HepG2 (cell line): ENCODE data around the gene ADARB2. TPM values are rescaled to one million over a fixed set of nuclear protein-coding genes. Genes with fewer than 3 reads are reported as not detected.

Experiments
- ATAC-seq: fragments of 200-7000 bp; cut with Tn5 transposase; 3 replicates; pipeline ENCODE4 v1.9.1; 2020; ENCODE audit warnings: mild to moderate bottlenecking, moderate library complexity
- BruUV-seq: library from RNA; stranded (reverse); fragments of 400-500 nt; replicated peaks from 2 replicates; lab custom pipeline; 2021; lab: Mats Ljungman, UMichigan
- CTCF ChIA-PET: fragments of 300-600 bp; formaldehyde crosslinking; extraction: SDS; loops from one replicate; lab custom pipeline; 2021; ENCODE audit warnings: low total read pairs, inconsistent platforms, low intra/inter-chr PET ratio; lab: Yijun Ruan, JAX
- POLR2A ChIA-PET: fragments of 350-600 bp; sonication (Branson Sonifier 250); formaldehyde crosslinking; loops from one replicate; lab custom pipeline; 2020; ENCODE audit warnings: antibody characterized with exemption, inconsistent platforms; lab: Yijun Ruan, JAX
- DNase-seq: peaks from one replicate; pipeline ENCODE4 v3.0.0-alpha.2; 2015; ENCODE audit warnings: low spot score
- FAIRE-seq: peaks from 3 replicates; lab custom pipeline; 2011; peaks lifted over from hg19 to GRCh38; lab: Jason Lieb, UNC
- H2AFZ ChIP-seq: one replicate; pipeline ENCODE4 v1.6.1; 2011; ENCODE audit warnings: low read length, inconsistent platforms
- H3K27ac ChIP-seq: fragments of 300-600 bp; 3 replicates; pipeline ENCODE4 v1.8.0; 2011; ENCODE audit warnings: mixed run types, mild to moderate bottlenecking, mixed read lengths, low read length, inconsistent platforms; ENCODE audit not compliant: insufficient read depth; ENCODE audit errors: extremely low read length
- H3K27me3 ChIP-seq, 2 experiments: fragments of 200-600 bp in 1 of 2; 2 replicates in 1 of 2; 3 replicates in 1 of 2; pipeline versions ENCODE4 v1.6.0 to v1.8.0; 2011; ENCODE audit warnings: low read length in 2 of 2, mild to moderate bottlenecking in 2 of 2, moderate library complexity in 2 of 2, inconsistent platforms in 1 of 2; ENCODE audit not compliant: insufficient read depth in 2 of 2, control insufficient read depth in 1 of 2
- H3K36me3 ChIP-seq, 2 experiments: fragments of 200-600 bp in 1 of 2; replicated peaks in 1 of 2; 2 replicates in 1 of 2; 3 replicates in 1 of 2; pipeline versions ENCODE4 v1.5.1 to v1.8.0; 2011; ENCODE audit warnings: low read length in 2 of 2, inconsistent platforms in 1 of 2; ENCODE audit not compliant: insufficient read depth in 2 of 2, control insufficient read depth in 1 of 2
- H3K4me1 ChIP-seq: 2 replicates; pipeline ENCODE4 v1.5.1; 2012; ENCODE audit warnings: low read length, inconsistent platforms; ENCODE audit not compliant: insufficient read depth
- H3K4me2 ChIP-seq: 2 replicates; pipeline ENCODE4 v1.6.0; 2011; ENCODE audit warnings: low read depth, low read length, inconsistent platforms
- H3K4me3 ChIP-seq, 3 experiments: fragments of 200-600 bp in 1 of 3; sonication (generic), shearing (Covaris generic) in 1 of 3; replicated peaks in 1 of 3; 2 replicates each; pipeline ENCODE4 v1.5.1; 2011 to 2016; ENCODE audit warnings: low read length in 3 of 3, inconsistent platforms in 2 of 3, low read depth in 2 of 3, mild to moderate bottlenecking in 2 of 3, control low read depth in 1 of 3, mixed read lengths in 1 of 3; ENCODE audit not compliant: insufficient read depth in 1 of 3
- H3K79me2 ChIP-seq: one replicate; pipeline ENCODE4 v1.6.1; 2011; ENCODE audit warnings: low read length, inconsistent platforms; ENCODE audit not compliant: insufficient read depth
- H3K9ac ChIP-seq: 2 replicates; pipeline ENCODE4 v1.6.0; 2011; ENCODE audit warnings: mild to moderate bottlenecking, low read depth, low read length, inconsistent platforms; ENCODE audit not compliant: insufficient read depth
- H3K9me3 ChIP-seq: 2 replicates; pipeline ENCODE4 v1.5.1; 2012; ENCODE audit warnings: mild to moderate bottlenecking, low read length
- H4K20me1 ChIP-seq: 2 replicates; pipeline ENCODE4 v1.6.0; 2011; ENCODE audit warnings: inconsistent platforms, mild to moderate bottlenecking, low read length, moderate library complexity; ENCODE audit not compliant: insufficient read depth
- ZNF142 ChIP-seq: sonication (generic); formaldehyde crosslinking; IDR thresholded peaks from 2 replicates; pipeline ENCODE4 v1.4.0; 2020; ENCODE audit warnings: missing genetic modification reagents
- WGBS: methylation state at CpG from one replicate; pipeline ENCODE4 v1.1.6; 2017; ENCODE audit warnings: low lambda C conversion rate; 5-methylcytosine and 5-hydroxymethylcytosine counted together
- in situ Hi-C: cut with HindIII; loops from 2 replicates; pipeline ENCODE4 v1.10.0; 2017; ENCODE audit warnings: low pct_unique_long_range_greater_than_20kb; ENCODE audit not compliant: extremely low pct_ligation_motif_present
- intact Hi-C: fragments of 100-400 bp; cut with micrococcal nuclease; formaldehyde crosslinking; loops from one replicate; pipeline ENCODE4 v1.10.0; 2022; ENCODE audit not compliant: unreplicated experiment
- polyA plus RNA-seq, 8 experiments: library from polyadenylated mRNA; depleted of rRNA in 3 of 8; stranded (reverse) in 7 of 8; unstranded in 1 of 8; fragments of >200 nt; fragmentation: Illumina TruSeq in 4 of 8; extraction: Trizol in 4 of 8; gene quantifications; 2 replicates each; pipeline versions ENCODE4 v1.2.1 to v1.2.3, GENCODE V29; 2011 to 2016; ENCODE audit warnings: low read depth in 4 of 8, missing spikeins in 1 of 8, mixed read lengths in 1 of 8; ENCODE audit not compliant: insufficient read depth in 1 of 8
- total RNA-seq, 5 experiments: library from RNA; depleted of rRNA; stranded (reverse); fragments of >200 nt; fragmentation: Illumina TruSeq; extraction: Trizol; gene quantifications; 2 replicates each; pipeline ENCODE4 v1.2.3, GENCODE V29; 2016; ENCODE audit warnings: low read depth in 1 of 5

ADARB2 gene
- total and polyA plus RNA-seq, 2 of the 13 experiments (the other 11 are each of a cell fraction or from before 2014, with no cell fraction given): not detected

- H3K4me3 ChIP-seq: no peak overlapping the region
- no peak overlapping the region for H2AFZ ChIP-seq
- DNase-seq: no peak
- POLR2A ChIA-PET: no interaction called here
- no peaks in the 10 kb centered on the region for H3K79me2 ChIP-seq
- no peak for TF ChIP-seq ZNF142 (CRISPR knock-in tag)
- no TSS peak for BruUV-seq
- ATAC-seq: no peak
- no peaks in the 10 kb centered on the region for H3K36me3 ChIP-seq
- no peak for FAIRE-seq
- peaks cover 4 to 28% of the 10 kb centered on the region in 2 experiments; a peak in 3 of 5 replicates for H3K27me3 ChIP-seq
- no peaks in the 10 kb centered on the region for H3K4me1 ChIP-seq
- no peak overlapping the region for H3K27ac ChIP-seq
- intact Hi-C loops: no loop called here
- WGBS: 56% methylated on average over 10 of the region's 10 CpGs
- H3K9me3 ChIP-seq: no peaks in the 10 kb centered on the region
- no peak overlapping the region for H3K4me2 ChIP-seq
- H3K9ac ChIP-seq: no peak overlapping the region
- in situ Hi-C loops: no loop called here
- no peaks in the 10 kb centered on the region for H4K20me1 ChIP-seq
- CTCF ChIA-PET: no interaction called here
These were observed 71.6 kb downstream of the ADARB2 start for GRCh38 chr10:1665681-1666080.
